HFFc6 (cell line): ENCODE measurements around the gene C15orf61. TPM values are rescaled to one million over a fixed set of nuclear protein-coding genes. Genes with fewer than 3 reads are reported as not detected.

Experiments used
- DNase-seq: peaks from one replicate; pipeline ENCODE4 v3.0.0-alpha.2; 2018
- H3K27ac Mint-ChIP-seq: 2 replicates; pipeline ENCODE4 v1.8.0; 2020; ENCODE audit warnings: mild to moderate bottlenecking, mixed read lengths
- H3K27me3 Mint-ChIP-seq: 2 replicates; pipeline ENCODE4 v1.8.0; 2021; ENCODE audit warnings: mild to moderate bottlenecking, moderate library complexity, mixed read lengths; ENCODE audit not compliant: insufficient read depth
- H3K36me3 Mint-ChIP-seq: 2 replicates; pipeline ENCODE4 v1.8.0; 2021; ENCODE audit warnings: low read depth, mixed read lengths
- H3K4me1 Mint-ChIP-seq: 2 replicates; pipeline ENCODE4 v1.8.0; 2020; ENCODE audit warnings: low read depth, mixed read lengths
- H3K4me3 Mint-ChIP-seq: 2 replicates; pipeline ENCODE4 v1.8.0; 2020; ENCODE audit warnings: mild to moderate bottlenecking, moderate library complexity, mixed read lengths
- H3K9me3 Mint-ChIP-seq: 2 replicates; pipeline ENCODE4 v1.8.0; 2020; ENCODE audit warnings: mild to moderate bottlenecking, mixed read lengths
- CTCF ChIP-seq: fragments of 200-600 bp; sonication (generic); IDR thresholded peaks from 2 replicates; pipeline ENCODE4 v1.5.0; 2021; ENCODE audit warnings: antibody characterized with exemption, mild to moderate bottlenecking
- total RNA-seq, 6 experiments: library from RNA; stranded (reverse); fragmentation: NEBNext Ultra II Directional; extraction: Animal tissue kit (Norgen Biotek cat#: 25700); gene quantifications; 2 replicates in 1 of 6; 3 replicates in 5 of 6; pipeline ENCODE4 v1.2.3, GENCODE V29; 2021

C15orf61 gene
- total RNA-seq, 6 experiments from 2014 or later: 5.1 to 7.5 (median 5.9) TPM

- H3K9me3 Mint-ChIP-seq: no peaks in the 10 kb centered on the region
- H3K27me3 Mint-ChIP-seq: no peaks in the 10 kb centered on the region
- H3K4me1 Mint-ChIP-seq: peaks cover 49% of the 10 kb centered on the region
- no peak for TF ChIP-seq CTCF
- H3K4me3 Mint-ChIP-seq: peak overlapping the region; percentile 59
- peak; percentile 83 for DNase-seq
- peak overlapping the region; percentile 89 for H3K27ac Mint-ChIP-seq
- H3K36me3 Mint-ChIP-seq: peaks cover 29% of the 10 kb centered on the region
These were observed 10.2 kb upstream of the C15orf61 start for GRCh38 chr15:67510597-67511190.

- no peak for TF ChIP-seq CTCF
- no peak for DNase-seq
- Mint-ChIP-seq H3K9me3 (no peaks in the 10 kb centered on the region), H3K27me3 (no peaks in the 10 kb centered on the region), H3K4me1 (peaks cover 43% of the 10 kb centered on the region), H3K27ac (peak overlapping the region; percentile 89), H3K36me3 (peaks cover 29% of the 10 kb centered on the region), H3K4me3 (peak overlapping the region; percentile 64)
These were observed 9.3 kb upstream of the C15orf61 start for GRCh38 chr15:67511606-67512005.

GRCh38 chr15:67512140-67512539, 8.8 kb upstream of the C15orf61 start:
- H3K27ac Mint-ChIP-seq: peak overlapping the region; percentile 89; the same call in 1 of the 2 replicates
- no peaks in the 10 kb centered on the region for H3K27me3 Mint-ChIP-seq
- DNase-seq: no peak
- TF ChIP-seq CTCF: no peak
- H3K4me3 Mint-ChIP-seq: no peak overlapping the region; the same call in 1 of the 2 replicates
- peaks cover 29% of the 10 kb centered on the region for H3K36me3 Mint-ChIP-seq
- H3K9me3 Mint-ChIP-seq: no peaks in the 10 kb centered on the region
- H3K4me1 Mint-ChIP-seq: peaks cover 43% of the 10 kb centered on the region

DNA sequence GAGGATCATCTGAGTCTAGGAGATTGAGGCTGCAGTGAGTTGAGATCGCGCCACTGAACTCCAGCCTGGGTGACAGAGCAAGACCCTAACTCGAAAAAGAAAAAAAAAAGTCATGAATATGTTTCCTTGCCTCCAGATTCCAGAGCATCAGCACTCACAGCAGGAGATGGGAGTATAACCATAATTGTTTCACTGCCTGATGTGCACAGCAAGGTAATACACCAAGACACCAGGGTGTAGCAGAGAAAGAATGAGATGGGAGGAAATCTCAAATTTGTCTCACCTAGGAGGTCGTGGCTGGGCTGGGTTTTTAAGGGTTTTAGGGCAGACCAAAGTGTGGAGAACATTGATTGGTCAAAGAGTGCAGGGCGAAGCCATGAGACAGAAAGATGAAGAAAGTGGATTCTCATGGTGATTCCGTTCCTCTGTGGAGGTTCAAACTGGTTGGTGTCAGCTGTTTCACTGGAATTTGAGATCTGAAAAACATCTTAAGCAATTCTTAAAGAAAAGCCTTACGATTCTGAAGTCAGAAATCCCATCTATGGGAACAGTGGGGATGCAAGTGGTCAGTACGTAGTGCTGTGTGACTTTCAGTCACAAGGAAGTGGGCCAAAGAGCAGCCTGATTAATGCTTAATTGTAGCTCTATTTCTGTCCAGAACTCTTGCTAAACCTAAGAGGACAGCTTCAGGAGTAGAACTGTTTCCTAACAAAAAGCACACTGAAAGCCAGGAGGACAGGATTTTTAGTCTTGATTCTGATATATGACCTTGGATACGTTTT, 7.8 kb upstream of the C15orf61 start:
- Mint-ChIP-seq H3K4me3 (no peak overlapping the region), H3K27me3 (no peaks in the 10 kb centered on the region), H3K36me3 (peaks cover 32% of the 10 kb centered on the region), H3K9me3 (no peaks in the 10 kb centered on the region), H3K4me1 (peaks cover 40% of the 10 kb centered on the region), H3K27ac (0 out of 2 replicates have a peak overlapping the region, but pooled peaks have one; percentile 89)
- TF ChIP-seq CTCF: no peak
- no peak for DNase-seq

DNA sequence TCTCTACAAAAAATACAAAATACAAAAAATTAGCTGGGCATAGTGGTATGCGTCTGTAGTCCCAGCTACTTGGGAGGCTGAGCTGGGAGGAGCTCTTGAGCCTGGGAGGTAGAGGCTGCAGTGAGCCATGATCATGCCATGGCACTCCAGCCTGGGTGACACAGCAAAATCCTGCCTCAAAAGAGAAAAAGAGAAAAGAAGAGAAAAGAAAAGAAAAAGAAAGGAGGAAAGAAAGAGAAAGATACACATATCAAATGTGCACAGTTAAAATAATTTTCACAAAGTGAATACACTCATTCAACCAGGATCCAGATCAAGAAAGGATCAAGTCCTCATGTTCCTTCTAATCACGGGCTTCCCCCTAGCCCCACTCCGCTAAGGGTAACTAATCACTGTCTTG, 5.8 kb upstream of the C15orf61 start:
- H3K4me1 Mint-ChIP-seq: peaks cover 25% of the 10 kb centered on the region
- H3K27me3 Mint-ChIP-seq: no peaks in the 10 kb centered on the region
- H3K9me3 Mint-ChIP-seq: no peaks in the 10 kb centered on the region
- H3K36me3 Mint-ChIP-seq: peaks cover 36% of the 10 kb centered on the region
- H3K27ac Mint-ChIP-seq: no peak overlapping the region
- DNase-seq: no peak
- no peak for TF ChIP-seq CTCF
- H3K4me3 Mint-ChIP-seq: no peak overlapping the region
